Activated CD8-positive, alpha-beta memory T cell treated with anti-CD3 and anti-CD28 coated beads for 24 hours (primary cell): ENCODE data around the gene GLI1.

ENCODE experiments used
- DNase-seq: peaks from one replicate; pipeline ENCODE4 v3.0.0-alpha.2; 2020

GLI1 gene

DNA sequence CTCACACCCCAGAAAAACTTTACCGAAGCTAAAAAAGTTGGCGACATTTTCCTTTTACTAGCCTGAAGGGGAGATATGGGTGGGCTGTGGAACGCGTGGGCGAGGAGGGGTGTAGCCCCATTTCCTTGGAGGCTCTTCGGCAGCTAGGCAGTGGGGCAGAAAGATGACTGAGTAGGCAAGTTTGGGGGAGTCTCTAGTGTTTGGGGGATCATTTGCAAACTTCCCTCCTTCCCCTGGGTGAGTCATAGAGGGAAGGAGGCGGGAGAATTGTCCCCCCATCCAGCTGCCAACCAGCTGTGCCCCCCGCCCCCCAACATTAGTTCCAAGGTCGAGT lies 2.3 kb downstream of the GLI1 start:
- DNase-seq = no peak

DNA sequence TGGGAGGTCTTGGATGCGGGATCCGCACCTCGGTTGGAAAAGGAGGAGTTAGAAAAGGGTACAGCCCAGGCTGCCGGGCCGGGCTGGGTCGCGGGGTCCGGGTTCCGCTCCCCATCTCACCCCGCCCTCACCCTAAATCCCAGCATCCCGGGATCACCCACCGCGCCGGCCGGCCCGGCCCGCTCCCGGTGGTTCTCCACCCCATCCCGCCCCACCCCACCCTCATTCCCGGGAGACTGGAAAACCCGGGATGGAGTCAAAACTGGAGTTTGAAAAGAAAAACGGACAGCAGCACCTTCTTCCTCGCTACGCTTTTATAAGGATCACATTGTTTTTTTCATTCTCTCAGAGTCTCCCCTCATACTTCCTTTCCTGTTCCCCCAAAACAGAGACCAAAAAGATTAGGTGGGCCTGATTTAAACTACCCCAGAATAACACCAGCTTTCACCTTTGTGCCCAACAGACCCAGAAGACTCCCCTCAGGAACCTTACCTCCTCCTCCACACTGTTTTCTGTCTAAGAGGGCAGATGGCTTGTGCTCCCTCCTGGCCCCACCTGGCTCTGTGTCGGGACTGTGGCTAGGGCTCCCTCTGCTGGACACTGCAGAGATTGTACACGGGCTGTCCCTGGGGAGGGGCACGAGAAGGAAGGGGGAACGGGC lies 2.8 kb downstream of the GLI1 start:
- DNase-seq = peak; percentile 95

DNA sequence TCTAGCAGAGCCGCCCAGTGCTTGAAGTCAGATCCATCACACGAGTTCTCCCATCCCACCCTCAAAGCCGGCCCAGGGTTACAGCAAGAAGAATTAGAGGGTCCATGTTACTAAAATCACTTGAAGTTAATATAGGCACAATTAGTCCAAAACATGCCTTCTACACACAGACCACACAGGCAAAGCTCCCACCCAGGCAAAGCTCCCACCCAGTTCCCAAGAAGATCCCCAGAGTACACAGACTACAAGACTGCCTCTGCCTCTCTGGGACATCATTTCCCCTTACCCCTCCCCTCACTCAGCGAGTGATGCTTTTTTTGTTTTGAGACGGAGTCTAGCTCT lies 3.3 kb downstream of the GLI1 start:
- no peak for DNase-seq

DNA sequence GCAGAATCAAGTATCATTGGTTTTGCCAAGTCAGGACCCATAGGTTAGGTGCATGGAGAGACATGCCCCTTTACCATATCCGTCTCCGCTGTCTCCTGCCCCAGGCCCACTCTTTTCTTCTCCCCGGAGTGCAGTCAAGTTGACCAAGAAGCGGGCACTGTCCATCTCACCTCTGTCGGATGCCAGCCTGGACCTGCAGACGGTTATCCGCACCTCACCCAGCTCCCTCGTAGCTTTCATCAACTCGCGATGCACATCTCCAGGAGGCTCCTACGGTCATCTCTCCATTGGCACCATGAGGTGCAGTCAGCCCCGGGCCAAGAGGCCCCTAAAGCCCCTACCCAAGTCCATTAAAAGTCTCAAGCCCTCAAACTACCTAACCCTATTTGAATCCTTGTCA lies 5.0 kb downstream of the GLI1 start:
- no peak for DNase-seq

DNA sequence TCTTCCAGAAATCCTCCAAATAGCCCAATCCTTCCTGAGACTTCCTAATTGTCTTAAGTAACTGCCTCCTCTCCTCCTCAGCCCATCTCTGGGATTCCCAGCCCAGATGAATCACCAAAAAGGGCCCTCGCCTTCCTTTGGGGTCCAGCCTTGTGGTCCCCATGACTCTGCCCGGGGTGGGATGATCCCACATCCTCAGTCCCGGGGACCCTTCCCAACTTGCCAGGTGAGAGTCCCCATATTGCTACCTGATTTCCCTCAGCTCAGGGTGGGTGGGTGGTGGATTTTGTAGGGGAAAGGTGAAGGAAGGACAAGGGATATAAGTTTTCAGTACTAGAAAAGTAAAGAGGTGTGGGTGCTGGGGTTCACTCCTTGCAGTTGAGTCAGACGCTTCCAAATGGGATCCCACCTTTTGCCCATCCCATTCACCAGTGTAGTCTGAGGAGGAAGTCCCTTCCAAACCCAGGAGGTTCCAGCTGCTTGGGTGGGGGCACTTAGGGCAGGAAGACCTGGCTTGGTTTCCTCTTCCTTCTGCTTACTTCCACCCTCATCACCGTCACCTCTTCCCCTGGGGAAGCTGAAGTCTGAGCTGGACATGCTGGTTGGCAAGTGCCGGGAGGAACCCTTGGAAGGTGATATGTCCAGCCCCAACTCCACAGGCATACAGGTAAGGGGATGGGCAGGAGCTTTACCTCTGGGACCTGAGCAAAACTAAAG lies 5.6 kb downstream of the GLI1 start:
- no peak for DNase-seq

DNA sequence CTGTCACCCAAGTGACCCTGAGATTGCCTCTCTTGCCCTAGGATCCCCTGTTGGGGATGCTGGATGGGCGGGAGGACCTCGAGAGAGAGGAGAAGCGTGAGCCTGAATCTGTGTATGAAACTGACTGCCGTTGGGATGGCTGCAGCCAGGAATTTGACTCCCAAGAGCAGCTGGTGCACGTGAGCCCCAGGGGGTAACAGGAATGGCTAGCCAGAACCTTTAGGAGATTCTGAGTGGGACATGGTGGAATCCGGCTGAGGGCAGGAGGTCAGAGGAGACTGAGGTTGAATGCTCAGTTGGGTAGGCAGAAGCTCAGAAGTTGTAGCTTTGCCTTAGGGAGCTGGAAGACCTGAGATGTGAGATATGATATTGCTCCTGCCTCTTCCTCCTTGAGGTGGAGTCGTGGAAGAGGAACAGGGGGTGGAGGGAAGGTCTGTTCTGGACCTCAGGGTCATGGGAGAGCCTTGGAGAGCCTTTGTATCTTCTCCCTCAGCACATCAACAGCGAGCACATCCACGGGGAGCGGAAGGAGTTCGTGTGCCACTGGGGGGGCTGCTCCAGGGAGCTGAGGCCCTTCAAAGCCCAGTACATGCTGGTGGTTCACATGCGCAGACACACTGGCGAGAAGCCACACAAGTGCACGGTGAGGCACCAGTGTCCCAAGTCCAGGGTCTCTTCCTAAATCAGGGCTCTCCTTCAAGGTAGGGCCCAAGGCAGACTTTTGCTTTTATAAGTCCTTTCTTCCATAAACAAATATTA lies 6.3 kb downstream of the GLI1 start:
- no peak for DNase-seq

DNA sequence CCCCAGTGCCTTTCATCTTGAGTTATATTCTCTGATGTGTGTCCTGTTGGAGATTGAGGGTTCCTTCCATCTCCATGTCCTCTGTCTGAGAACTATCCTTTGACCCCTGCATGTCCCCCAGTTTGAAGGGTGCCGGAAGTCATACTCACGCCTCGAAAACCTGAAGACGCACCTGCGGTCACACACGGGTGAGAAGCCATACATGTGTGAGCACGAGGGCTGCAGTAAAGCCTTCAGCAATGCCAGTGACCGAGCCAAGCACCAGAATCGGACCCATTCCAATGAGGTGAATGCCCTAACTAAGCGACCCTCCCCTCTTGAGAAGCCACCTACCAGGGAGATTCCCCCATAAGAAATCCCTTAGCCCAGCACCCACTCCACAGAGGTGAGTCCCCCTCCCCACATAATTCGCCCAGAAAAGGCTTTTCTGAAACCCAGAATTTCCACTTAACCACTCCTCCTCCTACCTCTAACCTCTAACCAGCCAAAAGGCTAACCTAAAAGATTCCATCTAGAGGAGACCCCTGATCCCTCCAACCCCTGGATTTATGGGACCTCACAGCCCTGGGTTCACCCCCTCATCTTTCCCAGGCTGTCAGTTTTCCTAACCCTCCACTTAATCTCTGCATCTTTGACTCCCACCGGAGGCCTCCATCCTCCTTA lies 7.8 kb downstream of the GLI1 start:
- no peak for DNase-seq

DNA sequence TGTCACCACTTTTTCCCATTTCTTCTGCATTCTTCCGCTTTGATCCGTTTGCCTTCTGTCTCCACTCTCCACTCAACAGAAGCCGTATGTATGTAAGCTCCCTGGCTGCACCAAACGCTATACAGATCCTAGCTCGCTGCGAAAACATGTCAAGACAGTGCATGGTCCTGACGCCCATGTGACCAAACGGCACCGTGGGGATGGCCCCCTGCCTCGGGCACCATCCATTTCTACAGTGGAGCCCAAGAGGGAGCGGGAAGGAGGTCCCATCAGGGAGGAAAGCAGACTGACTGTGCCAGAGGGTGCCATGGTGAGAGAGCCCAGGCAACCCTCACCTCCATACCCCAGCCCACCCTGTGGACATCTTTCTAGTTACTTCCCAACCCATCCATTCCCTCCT lies 8.3 kb downstream of the GLI1 start:
- DNase-seq = no peak

DNA sequence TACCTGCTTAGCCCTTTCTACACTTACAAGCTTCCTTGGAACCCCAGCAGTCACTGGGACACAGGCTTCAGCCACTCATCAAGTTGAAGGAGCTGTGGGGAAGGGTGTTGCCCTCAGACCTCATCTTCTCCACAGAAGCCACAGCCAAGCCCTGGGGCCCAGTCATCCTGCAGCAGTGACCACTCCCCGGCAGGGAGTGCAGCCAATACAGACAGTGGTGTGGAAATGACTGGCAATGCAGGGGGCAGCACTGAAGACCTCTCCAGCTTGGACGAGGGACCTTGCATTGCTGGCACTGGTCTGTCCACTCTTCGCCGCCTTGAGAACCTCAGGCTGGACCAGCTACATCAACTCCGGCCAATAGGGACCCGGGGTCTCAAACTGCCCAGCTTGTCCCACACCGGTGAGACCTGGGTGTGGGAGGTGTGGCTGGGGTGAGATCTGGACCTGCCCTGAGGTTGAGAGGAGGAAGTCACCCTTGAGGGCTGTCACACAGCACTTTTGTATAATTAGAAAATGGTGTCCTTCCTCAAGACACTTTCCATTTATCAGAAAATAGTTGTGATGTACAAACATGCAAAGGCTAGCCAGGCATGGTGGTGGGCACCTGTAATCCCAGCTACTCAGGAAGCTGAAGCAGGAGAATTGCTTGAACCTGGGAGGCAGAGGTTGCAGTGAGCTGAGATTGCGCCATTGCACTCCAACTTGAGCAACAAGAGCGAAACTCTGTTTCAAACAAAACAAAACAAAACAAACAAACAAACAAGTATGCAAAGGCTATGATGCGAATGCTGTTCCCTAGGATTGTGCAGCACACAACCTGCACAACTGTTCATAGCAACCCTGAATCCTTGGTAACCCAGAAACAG lies 9.9 kb downstream of the GLI1 start:
- DNase-seq = no peak

DNA sequence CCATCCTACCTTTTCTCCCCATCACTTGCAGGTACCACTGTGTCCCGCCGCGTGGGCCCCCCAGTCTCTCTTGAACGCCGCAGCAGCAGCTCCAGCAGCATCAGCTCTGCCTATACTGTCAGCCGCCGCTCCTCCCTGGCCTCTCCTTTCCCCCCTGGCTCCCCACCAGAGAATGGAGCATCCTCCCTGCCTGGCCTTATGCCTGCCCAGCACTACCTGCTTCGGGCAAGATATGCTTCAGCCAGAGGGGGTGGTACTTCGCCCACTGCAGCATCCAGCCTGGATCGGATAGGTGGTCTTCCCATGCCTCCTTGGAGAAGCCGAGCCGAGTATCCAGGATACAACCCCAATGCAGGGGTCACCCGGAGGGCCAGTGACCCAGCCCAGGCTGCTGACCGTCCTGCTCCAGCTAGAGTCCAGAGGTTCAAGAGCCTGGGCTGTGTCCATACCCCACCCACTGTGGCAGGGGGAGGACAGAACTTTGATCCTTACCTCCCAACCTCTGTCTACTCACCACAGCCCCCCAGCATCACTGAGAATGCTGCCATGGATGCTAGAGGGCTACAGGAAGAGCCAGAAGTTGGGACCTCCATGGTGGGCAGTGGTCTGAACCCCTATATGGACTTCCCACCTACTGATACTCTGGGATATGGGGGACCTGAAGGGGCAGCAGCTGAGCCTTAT lies 10.8 kb downstream of the GLI1 start:
- DNase-seq = no peak

DNA sequence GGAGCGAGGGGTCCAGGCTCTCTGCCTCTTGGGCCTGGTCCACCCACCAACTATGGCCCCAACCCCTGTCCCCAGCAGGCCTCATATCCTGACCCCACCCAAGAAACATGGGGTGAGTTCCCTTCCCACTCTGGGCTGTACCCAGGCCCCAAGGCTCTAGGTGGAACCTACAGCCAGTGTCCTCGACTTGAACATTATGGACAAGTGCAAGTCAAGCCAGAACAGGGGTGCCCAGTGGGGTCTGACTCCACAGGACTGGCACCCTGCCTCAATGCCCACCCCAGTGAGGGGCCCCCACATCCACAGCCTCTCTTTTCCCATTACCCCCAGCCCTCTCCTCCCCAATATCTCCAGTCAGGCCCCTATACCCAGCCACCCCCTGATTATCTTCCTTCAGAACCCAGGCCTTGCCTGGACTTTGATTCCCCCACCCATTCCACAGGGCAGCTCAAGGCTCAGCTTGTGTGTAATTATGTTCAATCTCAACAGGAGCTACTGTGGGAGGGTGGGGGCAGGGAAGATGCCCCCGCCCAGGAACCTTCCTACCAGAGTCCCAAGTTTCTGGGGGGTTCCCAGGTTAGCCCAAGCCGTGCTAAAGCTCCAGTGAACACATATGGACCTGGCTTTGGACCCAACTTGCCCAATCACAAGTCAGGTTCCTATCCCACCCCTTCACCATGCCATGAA lies 11.5 kb downstream of the GLI1 start:
- no peak for DNase-seq

DNA sequence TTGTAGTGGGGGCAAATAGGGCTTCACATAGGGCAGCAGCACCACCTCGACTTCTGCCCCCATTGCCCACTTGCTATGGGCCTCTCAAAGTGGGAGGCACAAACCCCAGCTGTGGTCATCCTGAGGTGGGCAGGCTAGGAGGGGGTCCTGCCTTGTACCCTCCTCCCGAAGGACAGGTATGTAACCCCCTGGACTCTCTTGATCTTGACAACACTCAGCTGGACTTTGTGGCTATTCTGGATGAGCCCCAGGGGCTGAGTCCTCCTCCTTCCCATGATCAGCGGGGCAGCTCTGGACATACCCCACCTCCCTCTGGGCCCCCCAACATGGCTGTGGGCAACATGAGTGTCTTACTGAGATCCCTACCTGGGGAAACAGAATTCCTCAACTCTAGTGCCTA lies 12.1 kb downstream of the GLI1 start:
- DNase-seq = no peak

DNA sequence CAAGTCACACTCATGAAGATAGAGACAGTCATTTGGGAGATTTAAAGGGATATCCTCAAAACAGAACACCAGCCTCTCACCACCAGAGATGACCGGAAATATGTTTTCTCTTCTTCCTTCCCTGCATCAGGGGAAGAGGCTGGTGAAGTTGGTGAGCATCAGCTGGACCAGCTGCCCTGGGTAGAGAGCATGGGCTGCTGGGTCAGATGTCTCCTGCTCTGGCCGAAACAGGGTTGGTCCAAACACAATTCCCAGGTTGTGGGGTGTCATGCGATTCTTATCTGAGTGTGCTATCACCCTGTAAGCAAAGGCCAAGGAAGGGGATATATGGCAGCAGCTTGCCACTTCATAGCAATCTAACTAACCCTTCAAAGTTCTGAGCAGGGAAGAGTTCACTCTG lies 12.8 kb downstream of the GLI1 start:
- DNase-seq = no peak

DNA sequence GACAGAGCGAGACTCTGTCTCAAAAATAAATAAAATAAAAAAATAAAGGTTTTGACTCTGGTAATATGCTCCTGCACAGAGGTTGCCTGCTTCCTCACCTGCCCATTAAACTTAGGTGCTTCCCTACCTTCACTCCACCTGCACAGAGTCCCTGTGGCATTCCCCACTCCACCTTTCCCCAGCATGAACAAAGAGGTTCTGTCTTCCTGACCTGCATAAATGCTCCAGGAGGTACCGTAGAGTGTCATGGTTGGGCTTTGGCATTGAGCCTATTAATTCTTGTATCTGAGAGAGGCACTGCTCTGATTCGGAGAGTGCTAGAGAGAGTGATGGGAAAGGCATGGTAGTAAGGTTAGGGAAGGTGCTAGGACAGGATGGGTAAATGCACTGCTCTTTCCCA lies 13.8 kb downstream of the GLI1 start:
- no peak for DNase-seq

DNA sequence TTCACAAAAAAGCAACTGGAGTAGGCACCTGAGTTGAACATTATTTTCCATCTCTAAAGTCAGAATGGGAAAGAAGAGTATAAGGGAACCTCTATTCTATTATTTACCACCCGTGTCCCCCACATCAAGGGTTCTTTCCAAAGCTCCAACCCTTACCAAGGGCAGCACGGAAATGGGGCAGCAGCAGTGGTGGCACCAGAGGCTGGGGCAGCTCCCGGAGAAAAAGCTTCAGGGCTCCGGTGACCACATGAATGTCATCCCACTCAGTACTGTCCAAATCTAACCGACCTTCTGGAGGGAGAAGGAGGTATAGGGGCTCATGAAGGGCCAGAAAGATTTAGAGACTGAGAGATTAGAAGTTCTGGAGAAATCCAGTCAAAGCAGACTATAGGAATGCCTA lies 14.3 kb downstream of the GLI1 start:
- no peak for DNase-seq

DNA sequence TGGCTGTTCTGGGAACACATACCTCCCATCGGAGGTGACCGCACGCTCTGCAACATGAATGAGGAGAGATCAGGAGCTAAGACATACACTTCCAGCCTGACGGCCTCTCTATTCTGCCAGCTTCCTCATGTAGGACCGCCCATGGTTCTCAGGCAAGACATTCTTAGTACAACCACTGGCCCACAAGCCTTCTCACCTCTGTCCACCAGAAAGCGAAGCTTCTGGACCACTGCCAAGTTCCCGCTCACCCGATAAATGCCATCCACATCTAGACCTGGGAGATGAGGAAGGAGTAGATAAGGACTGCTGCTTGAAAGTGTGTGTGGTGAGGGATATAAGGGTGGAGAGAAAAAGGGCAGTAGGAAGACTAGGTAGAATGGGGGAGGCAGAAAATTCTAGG lies 14.8 kb downstream of the GLI1 start:
- no peak for DNase-seq

DNA sequence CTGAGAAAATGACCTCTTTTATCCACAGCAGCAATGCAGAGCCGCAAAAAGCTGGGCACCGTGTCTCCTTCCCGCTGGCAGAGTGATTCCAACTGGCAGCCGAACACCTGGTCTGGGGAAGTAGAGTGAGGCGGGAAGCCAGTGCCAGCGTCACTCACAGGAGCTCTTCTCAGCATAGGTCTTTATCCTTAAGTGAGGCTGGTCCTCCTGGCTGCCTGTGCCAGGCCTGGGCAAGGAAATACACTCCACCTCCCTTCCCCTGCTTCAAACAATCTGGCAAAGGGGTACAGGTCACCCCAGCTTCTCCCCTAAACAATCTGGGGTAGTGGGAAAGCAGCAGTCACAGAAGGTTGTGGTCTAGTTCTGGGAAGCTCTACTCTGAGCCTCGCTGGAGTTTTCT lies 15.3 kb downstream of the GLI1 start:
- DNase-seq = no peak

DNA sequence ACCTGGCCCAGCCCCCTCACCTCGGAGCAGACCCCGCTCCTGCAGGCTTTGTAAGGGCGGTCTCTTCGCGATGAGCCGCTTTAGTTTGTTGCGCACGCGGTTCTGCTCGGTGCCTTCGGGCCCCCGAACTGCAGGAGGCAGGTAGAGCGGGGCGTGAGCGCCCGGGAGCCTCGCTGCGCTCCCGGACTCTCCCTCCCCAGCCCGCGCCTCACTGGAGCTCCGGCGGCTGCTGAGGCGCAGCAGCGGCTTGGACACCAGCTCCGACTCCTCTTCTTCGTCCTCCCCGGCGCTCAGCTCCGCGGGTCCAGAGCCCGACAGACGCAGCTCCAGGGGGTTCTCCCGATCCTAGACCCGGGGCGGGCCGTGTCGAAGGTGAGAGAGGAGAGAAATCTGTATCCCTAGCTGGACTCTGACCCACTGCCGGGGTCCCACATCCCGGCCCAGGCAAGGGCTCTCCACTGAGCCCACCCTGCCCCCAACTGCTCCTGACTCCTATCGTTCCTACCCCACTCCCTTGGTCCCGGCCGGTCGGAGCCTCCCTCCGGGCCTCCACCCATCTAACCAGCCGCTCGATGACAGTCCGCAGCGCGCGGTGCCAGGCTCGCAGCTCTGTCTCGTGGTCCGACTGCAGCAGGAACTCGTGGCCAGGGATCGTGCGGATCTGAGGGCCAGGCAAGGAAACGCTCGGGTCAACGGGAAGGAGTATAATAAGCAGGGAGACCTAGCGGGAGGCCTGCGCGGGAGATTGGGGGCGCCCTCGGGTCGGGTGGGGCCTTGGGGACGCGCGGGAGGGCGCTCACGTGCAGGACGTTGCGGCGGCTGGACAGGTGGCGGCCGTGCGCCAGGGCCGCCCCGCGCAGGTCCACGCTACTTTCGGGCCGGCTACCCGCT lies 15.9 kb downstream of the GLI1 start:
- no peak for DNase-seq

DNA sequence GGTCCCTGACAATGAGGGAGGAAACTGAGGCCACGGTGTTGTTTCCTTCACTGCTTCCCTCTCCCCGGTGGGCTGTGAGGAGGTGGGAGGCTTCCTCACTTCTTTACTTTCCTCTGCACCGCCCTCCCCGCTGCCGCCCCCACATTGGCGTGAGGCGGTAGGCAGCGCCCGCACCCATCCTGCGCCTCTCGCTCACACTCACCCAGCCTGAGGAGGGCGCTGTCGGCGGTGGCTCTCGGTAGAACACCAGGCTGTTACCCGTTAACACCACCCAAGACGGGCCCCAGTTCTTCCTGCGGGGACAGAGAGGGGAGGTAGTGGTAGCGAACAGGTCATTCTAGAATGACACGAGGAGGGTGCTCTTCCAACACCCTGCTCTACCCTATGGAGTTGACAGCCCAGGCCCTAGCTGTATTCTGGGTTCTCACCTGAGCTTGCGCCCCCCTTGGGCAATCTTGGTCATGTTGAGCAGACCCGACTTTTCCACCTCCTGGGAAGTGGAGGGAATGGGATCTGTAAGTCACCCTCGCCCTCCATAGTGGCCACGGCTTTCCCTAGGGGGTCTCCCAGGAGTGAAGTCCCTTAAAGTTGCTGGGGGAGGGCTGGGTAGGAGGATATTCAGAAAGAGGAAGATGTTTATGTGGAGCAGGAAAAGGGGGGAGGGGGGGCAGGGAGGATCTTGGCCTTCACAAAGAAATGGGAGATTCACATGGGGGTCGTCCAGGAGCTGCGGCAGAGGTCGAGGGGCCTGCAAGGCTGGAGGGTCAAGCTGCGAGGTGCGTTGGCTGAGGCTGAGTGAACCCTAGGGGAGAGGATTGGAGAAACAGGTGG lies 16.8 kb downstream of the GLI1 start:
- peak; percentile 90 for DNase-seq
